HG03095 (cell line): Measurements from ENCODE around the gene UBE2R2.

ENCODE experiments used
- ATAC-seq: cut with Tn5 transposase; IDR thresholded peaks from one replicate; pipeline ENCODE4 v1.9.1; 2021; ENCODE audit warnings: moderate library complexity; ENCODE audit not compliant: unreplicated experiment

The UBE2R2 gene

DNA sequence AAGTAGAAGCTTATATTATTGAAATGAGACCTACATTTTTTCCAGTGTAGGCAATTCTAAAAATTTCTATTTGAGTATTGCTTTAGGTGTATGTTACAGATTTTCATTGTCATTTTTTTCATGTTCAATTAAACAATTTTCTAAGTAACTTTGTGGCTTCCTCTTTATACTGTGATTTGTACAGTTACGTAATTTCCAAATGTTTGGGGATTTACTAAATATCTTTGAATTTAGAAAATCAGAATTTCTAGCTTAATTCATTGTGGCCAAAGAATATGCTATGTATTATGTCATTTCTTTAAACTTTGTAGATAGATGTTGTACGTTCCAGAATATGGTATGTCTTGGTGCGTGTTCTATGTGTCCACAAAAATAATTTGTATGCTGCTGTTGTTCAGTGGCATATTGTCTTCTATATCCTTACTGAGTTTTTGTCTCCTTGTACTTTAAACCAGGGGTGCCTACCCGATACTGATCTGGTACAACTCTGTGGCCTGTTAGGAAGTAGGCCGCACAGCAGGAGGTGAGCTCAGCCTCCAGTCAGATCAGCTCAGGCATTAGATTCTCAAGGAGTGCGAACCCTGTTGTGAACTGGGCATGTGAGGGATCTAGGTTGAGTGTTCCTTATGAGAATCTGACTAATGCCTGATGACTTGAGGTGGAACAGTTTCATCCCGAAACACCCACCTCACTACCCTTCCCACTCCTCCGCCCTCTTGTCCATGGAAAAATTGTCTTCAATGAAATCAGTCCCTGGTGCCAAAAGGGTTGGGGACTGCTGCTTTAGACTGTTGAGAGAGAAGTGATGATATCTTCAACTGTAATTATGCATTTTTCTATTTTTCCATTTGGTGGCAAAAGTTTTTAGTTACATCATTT is 63.5 kb downstream of the UBE2R2 start:
- ATAC-seq, result no peak

- no peak for ATAC-seq
Observed at GRCh38 chr9:33881635-33882034, 64.7 kb downstream of the UBE2R2 start.

DNA sequence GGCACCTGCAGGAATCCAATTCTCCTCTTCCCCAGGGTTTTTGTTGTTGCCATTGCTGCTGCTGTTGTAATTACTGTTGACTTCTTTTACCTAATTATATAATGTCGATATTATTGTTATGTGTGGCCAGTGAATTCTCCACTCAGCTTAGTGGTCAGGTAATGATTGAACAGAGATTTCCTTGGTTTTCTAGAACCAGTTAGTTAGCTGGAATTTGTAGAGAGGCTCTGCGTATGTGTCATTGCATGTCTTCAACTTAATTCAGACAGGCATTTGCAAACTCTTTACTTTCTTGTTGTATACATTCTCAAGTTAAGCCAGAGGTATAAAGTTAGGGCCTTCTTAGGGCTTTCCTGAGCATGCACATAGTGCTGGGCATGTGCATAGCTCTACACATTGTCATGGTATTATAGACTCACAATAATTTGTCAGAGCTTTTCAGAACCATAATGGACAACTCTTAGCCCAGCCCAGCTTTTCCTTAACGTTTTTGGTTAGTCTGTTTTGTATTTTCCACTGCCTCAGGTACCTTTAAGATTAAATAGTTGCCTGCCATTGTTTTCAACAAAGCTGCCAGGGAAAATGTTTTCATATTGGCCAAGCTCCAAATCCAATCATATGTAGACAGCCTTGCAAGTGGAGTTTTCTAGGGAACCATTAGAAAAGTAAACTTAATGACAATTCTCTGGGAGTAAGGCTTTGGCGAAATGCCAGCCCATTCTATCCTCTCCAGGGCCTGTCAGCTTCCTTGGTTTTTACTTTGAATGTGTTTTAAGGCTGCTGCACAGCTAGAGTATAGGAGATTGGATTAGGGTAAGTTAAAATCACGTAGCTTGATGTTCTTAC is 68.1 kb downstream of the UBE2R2 start:
- ATAC-seq, result no peak

GRCh38 chr9:33885948-33886347 is 69.0 kb downstream of the UBE2R2 start:
- no peak for ATAC-seq

DNA sequence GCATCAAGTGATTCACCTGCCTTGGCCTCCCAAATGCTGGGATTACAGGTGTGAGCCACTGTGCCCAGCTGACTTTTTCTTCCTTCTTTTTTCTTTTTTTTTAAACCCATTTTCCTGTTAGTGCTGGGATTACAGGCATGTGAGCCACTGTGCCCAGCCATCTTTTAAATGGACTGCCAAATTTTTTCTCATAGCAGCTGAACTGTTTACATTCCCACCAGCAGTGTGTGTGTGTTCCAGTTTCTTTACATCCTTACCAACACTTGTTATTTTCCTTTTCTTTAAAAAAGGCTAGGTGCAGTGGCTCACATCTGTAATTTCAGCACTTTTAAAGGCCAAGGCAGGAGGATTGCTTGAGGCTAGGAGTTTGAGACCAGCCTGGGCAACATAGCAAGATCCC is 76.9 kb downstream of the UBE2R2 start:
- no peak for ATAC-seq

DNA sequence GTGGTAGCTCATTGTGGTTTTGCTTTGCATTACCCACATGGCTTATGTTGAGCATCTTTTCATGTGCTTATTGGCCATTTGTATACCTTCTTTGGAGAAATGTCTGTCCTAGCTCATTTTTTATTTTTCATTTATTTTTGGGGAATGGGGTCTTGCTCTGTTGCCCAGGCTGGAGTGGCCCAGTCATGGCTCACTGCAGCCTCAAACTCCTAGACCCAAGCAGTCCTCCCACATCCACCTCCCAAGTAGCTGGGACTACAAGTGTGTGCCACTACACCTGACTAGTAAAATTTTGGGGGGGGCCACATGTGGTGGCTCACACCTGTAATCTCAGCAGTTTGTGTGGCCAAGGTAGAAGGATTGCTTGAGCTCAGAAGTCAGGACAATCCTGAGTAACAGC is 77.4 kb downstream of the UBE2R2 start:
- no peak for ATAC-seq

GRCh38 chr9:33903157-33903780 is 86.3 kb downstream of the UBE2R2 start:
- no peak for ATAC-seq

- no peak for ATAC-seq
Observed at GRCh38 chr9:33905137-33905536, 88.2 kb downstream of the UBE2R2 start.

DNA sequence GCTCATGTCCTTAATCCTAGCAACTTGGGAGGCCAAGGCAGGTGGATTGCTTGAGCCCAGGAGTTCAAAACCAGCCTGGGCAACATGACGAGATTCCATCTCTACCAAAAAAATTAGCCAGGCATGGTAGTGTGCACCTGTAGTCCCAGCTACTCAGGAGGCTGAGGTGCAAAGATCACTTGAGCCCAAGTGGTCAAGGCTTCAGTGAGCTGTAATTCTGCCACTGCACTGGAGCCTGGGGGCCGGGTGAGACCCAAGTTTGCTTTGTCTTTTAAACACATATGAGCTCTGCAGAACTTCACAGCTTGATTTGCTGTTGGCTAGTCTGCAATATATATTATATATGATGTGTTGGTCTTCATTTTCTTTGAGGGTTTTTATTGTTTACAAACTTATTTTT is 89.8 kb downstream of the UBE2R2 start:
- no peak for ATAC-seq

DNA sequence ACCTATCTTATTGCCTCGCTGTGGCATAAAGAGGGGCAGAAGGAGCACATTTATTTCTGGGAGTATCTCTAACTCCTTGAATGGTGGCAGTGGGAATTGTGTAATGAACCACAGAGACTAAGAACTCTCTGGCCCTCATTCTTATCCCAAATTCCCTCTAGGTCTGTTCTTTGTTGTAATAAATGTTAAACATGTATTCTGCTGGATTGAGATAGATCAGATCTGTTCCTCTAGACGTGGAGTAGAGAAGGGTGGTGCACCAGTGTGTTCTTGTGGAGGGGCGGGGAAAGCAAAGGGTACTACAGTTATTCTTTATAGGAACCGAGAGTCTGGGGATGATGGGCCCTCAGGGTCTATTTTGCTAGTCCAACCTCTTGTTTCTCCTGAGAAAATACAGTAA is 90.4 kb downstream of the UBE2R2 start:
- no peak for ATAC-seq

DNA sequence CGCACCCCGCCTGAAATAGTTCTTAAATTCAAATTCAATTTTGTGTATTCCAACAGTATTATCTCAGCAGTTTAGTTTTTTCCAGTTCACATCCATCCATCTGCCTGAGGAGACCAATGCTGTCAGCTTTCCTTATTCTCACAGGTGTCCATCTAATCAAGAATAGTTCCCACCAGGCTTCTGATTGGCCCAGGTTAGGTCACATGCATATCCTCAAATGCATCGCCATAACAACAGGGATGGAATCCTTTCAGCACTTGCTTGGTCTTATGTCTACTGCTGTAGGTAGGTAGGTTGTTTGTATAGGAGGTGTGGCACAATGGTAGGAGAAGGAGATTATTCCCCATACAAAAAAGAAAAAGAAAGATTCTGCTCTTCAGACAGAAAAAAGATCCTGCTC is 91.2 kb downstream of the UBE2R2 start:
- no peak for ATAC-seq

GRCh38 chr9:33908749-33909148 is 91.8 kb downstream of the UBE2R2 start:
- no peak for ATAC-seq

- no peak for ATAC-seq
Observed at GRCh38 chr9:33913541-33913940, 96.6 kb downstream of the UBE2R2 start.

- no peak for ATAC-seq
Observed at GRCh38 chr9:33914887-33915628, 98.1 kb downstream of the UBE2R2 start.

DNA sequence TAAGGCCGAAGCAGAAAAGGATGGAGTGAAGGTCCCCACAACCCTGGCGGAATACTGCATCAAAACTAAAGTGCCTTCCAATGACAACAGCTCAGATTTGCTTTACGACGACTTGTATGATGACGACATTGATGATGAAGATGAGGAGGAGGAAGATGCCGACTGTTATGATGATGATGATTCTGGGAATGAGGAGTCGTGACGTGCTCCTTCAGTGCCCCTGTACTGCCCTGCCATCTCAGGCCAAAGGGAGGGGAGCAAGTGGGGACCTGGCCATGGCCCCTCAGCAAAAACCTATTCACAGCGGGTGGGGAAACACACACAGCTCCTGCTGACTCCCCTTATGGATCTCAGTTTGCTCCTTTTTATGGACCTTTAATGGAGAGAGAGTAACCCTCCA is 100.1 kb downstream of the UBE2R2 start:
- no peak for ATAC-seq

DNA sequence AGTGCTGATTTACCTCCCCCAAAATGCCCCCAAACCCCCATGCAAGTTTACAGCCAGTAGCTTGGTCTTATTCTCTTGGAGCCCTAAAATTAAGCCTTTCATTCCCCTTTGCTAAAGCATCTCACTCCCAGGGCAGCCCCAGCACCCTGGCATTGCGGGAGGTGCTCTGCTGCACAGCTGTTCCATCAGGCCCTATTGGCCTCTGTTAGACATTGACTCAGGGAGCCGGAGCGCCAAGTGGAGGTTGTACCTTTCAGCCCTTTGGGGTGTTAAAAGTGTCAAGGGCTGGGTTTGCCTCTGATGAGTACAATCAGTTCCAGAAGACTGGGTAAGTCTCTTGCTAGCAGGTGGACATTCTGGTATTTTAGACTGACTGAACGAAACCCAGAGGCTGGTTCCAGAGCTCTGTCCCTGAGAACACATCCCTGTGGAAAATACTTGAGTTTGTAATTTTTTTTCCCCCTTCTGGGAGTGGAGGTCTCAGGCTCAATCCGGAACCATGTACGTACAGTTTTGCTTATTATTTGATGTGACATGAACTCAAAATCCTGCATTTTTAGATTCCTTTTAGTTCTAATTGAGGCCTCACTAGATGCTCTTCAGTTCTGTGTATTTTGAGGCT is 102.4 kb downstream of the UBE2R2 start:
- no peak for ATAC-seq

- no peak for ATAC-seq
Observed at GRCh38 chr9:33921967-33922895, 105.3 kb downstream of the UBE2R2 start.

DNA sequence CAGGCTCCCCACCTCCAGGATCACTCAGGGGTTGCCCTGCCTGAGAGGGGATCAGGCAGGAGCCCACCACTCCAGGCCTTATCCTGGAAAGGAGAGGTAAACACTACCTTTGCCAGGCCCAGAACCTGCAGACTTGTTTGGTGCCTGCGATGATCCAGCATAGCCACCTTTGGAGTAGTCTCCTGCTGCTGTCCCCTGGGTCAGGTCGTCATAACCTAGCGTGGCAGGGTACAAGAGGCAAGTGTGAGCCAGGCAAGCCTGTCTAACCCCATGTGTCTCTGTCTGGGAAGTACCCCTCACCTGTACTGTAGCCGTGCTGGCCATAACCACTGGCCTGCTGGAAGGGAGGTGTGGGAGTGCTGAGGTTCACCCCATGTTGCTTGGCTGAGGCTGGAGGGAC is 106.1 kb downstream of the UBE2R2 start:
- ATAC-seq, result no peak

- ATAC-seq, result no peak
Observed at GRCh38 chr9:33923998-33924701, 107.2 kb downstream of the UBE2R2 start.
